Mesenchymal stem cell (in vitro differentiated cells and primary cell): ENCODE data around the gene COL23A1.

Source experiments
- DNase-seq: peaks from one replicate; pipeline ENCODE4 v3.0.0-alpha.2; 2013
- H2AFZ ChIP-seq: one replicate; pipeline ENCODE4 v1.6.1; 2013; ENCODE audit warnings: low read depth, mild to moderate bottlenecking, control low read depth, inconsistent platforms, low read length, moderate library complexity
- H2AK5ac ChIP-seq: 2 replicates; pipeline ENCODE4 v1.6.1; 2013; ENCODE audit warnings: low read length, moderate library complexity, mild to moderate bottlenecking, inconsistent platforms; ENCODE audit not compliant: severe bottlenecking
- H2BK120ac ChIP-seq: one replicate; pipeline ENCODE4 v1.6.1; 2013; ENCODE audit warnings: low read depth, mild to moderate bottlenecking, inconsistent platforms, low read length, moderate library complexity
- H2BK12ac ChIP-seq, 2 experiments: one replicate each; pipeline ENCODE4 v1.6.1; 2013; ENCODE audit warnings: inconsistent platforms in 2 of 2, low read length in 2 of 2, mild to moderate bottlenecking in 2 of 2, moderate library complexity in 2 of 2, control low read depth in 1 of 2
- H2BK15ac ChIP-seq: one replicate; pipeline ENCODE4 v1.6.1; 2013; ENCODE audit warnings: mild to moderate bottlenecking, low read depth, inconsistent platforms; ENCODE audit not compliant: poor library complexity, severe bottlenecking
- H2BK5ac ChIP-seq: 2 replicates; pipeline ENCODE4 v1.6.1; 2013; ENCODE audit warnings: low read depth, mild to moderate bottlenecking, low read length, control low read depth, inconsistent platforms; ENCODE audit not compliant: poor library complexity, severe bottlenecking
- H3K14ac ChIP-seq, 2 experiments: one replicate each; pipeline ENCODE4 v1.6.1; 2013; ENCODE audit warnings: inconsistent platforms in 2 of 2, low read length in 2 of 2, control low read depth in 1 of 2, mild to moderate bottlenecking in 1 of 2, moderate library complexity in 1 of 2
- H3K18ac ChIP-seq, 2 experiments: one replicate each; pipeline ENCODE4 v1.6.1; 2013; ENCODE audit warnings: inconsistent platforms in 2 of 2, low read length in 2 of 2, control low read depth in 1 of 2, low read depth in 1 of 2, mild to moderate bottlenecking in 1 of 2
- H3K23ac ChIP-seq, 2 experiments: one replicate each; pipeline ENCODE4 v1.6.1; 2013; ENCODE audit warnings: inconsistent platforms in 2 of 2, low read length in 2 of 2, mild to moderate bottlenecking in 2 of 2, moderate library complexity in 2 of 2, control low read depth in 1 of 2
- H3K27ac ChIP-seq: 2 replicates; pipeline ENCODE4 v1.5.1; 2013; ENCODE audit warnings: mild to moderate bottlenecking, moderate library complexity, low read length, control low read depth, inconsistent platforms; ENCODE audit not compliant: poor library complexity, severe bottlenecking
- H3K27me3 ChIP-seq, 2 experiments: 2 replicates each; pipeline versions ENCODE4 v1.6.1 to v1.7.0; 2013; ENCODE audit warnings: low read length in 2 of 2, mild to moderate bottlenecking in 2 of 2, moderate library complexity in 2 of 2, control low read depth in 1 of 2, inconsistent platforms in 1 of 2; ENCODE audit not compliant: control insufficient read depth in 1 of 2, insufficient read depth in 1 of 2
- H3K36me3 ChIP-seq, 2 experiments: 2 replicates each; pipeline versions ENCODE4 v1.6.1 to v1.7.0; 2013; ENCODE audit warnings: low read length in 2 of 2, control low read depth in 1 of 2, inconsistent platforms in 1 of 2, low read depth in 1 of 2, mild to moderate bottlenecking in 1 of 2; ENCODE audit not compliant: insufficient read depth in 2 of 2, control insufficient read depth in 1 of 2
- H3K4ac ChIP-seq, 2 experiments: one replicate each; pipeline ENCODE4 v1.6.1; 2013; ENCODE audit warnings: inconsistent platforms in 2 of 2, low read length in 2 of 2, mild to moderate bottlenecking in 2 of 2, moderate library complexity in 2 of 2, control low read depth in 1 of 2, low read depth in 1 of 2
- H3K4me1 ChIP-seq: 2 replicates; pipeline ENCODE4 v1.6.1; 2013; ENCODE audit warnings: low read depth, low read length, control low read depth; ENCODE audit not compliant: control insufficient read depth, insufficient read depth
- H3K4me2 ChIP-seq: 2 replicates; pipeline ENCODE4 v1.6.1; 2013; ENCODE audit warnings: low read length, mild to moderate bottlenecking, inconsistent platforms; ENCODE audit not compliant: poor library complexity, severe bottlenecking
- H3K4me3 ChIP-seq, 2 experiments: 2 replicates each; pipeline versions ENCODE4 v1.5.1 to v1.7.0; 2013; ENCODE audit warnings: low read length in 2 of 2, mild to moderate bottlenecking in 2 of 2, control low read depth in 1 of 2, low read depth in 1 of 2; ENCODE audit not compliant: insufficient read depth in 1 of 2
- H3K79me1 ChIP-seq: replicated peaks from 2 replicates; pipeline ENCODE4 v1.6.1; 2013; ENCODE audit warnings: mild to moderate bottlenecking, control low read depth, low read length, inconsistent platforms; ENCODE audit not compliant: poor library complexity, severe bottlenecking
- H3K9ac ChIP-seq: 2 replicates; pipeline ENCODE4 v1.7.0; 2013; ENCODE audit warnings: mild to moderate bottlenecking, low read length, moderate library complexity
- H3K9me3 ChIP-seq: 2 replicates; pipeline ENCODE4 v1.7.0; 2013; ENCODE audit warnings: mild to moderate bottlenecking, low read length; ENCODE audit not compliant: control insufficient read depth
- H4K8ac ChIP-seq: one replicate; pipeline ENCODE4 v1.6.1; 2013; ENCODE audit warnings: inconsistent platforms, mild to moderate bottlenecking, low read length, moderate library complexity
- H4K91ac ChIP-seq: one replicate; pipeline ENCODE4 v1.6.1; 2013; ENCODE audit warnings: mild to moderate bottlenecking, low read length, inconsistent platforms
- WGBS: methylation state at CpG from one replicate; pipeline ENCODE4 v1.1.7; 2013; ENCODE audit warnings: mixed read lengths; 5-methylcytosine and 5-hydroxymethylcytosine counted together

The COL23A1 gene

GRCh38 chr5:178407646-178408045 is 182.5 kb downstream of the COL23A1 start:
- Histone ChIP-seq H3K9ac (no peak overlapping the region), H3K27ac (no peak overlapping the region), H3K14ac (no peak overlapping the region), H4K91ac (no peak overlapping the region), H3K4me1 (no peaks in the 10 kb centered on the region), H2AFZ (no peak overlapping the region), H3K18ac (no peak overlapping the region), H3K4me2 (no peak overlapping the region), H3K9me3 (no peaks in the 10 kb centered on the region), H2BK12ac (no peak overlapping the region), H3K79me1 (no peaks in the 10 kb centered on the region), H2BK5ac (no peak overlapping the region), H2BK120ac (no peak overlapping the region), H3K27me3 (no peaks in the 10 kb centered on the region), H3K4me3 (no peak overlapping the region), H3K36me3 (no peaks in the 10 kb centered on the region), H2AK5ac (no peak overlapping the region), H3K4ac (no peak overlapping the region), H4K8ac (no peak overlapping the region), H3K23ac (no peak overlapping the region), H2BK15ac (no peak overlapping the region)
- DNase-seq = no peak
- WGBS = 86% methylated on average over 2 of the region's 2 CpGs

- Histone ChIP-seq H3K27me3 (peaks cover 0 to 6% of the 10 kb centered on the region in 2 experiments), H3K4me1 (no peaks in the 10 kb centered on the region), H3K36me3 (no peaks in the 10 kb centered on the region), H3K79me1 (no peaks in the 10 kb centered on the region), H3K27ac (no peak overlapping the region), H3K18ac (no peak overlapping the region), H2BK12ac (no peak overlapping the region), H3K14ac (no peak overlapping the region), H2BK5ac (no peak overlapping the region), H3K9ac (no peak overlapping the region), H3K4me3 (no peak overlapping the region), H2AK5ac (no peak overlapping the region), H4K8ac (no peak overlapping the region), H2AFZ (no peak overlapping the region), H2BK120ac (no peak overlapping the region), H2BK15ac (no peak overlapping the region), H3K23ac (no peak overlapping the region), H3K4ac (no peak overlapping the region), H4K91ac (no peak overlapping the region), H3K4me2 (no peak overlapping the region), H3K9me3 (no peaks in the 10 kb centered on the region)
- WGBS = 91% methylated on average over 6 of the region's 8 CpGs
- no peak for DNase-seq
Observed at GRCh38 chr5:178404987-178405386, 185.2 kb downstream of the COL23A1 start.

GRCh38 chr5:178403956-178404600 is 186.1 kb downstream of the COL23A1 start:
- Histone ChIP-seq H2AK5ac (no peak overlapping the region), H3K4ac (no peak overlapping the region)
- 92% methylated on average over 10 of the region's 10 CpGs for WGBS

GRCh38 chr5:178403351-178403750 is 186.8 kb downstream of the COL23A1 start:
- H2BK120ac ChIP-seq = no peak overlapping the region
- no peak overlapping the region for H3K18ac ChIP-seq
- no peak overlapping the region for H2AFZ ChIP-seq
- no peaks in the 10 kb centered on the region for H3K9me3 ChIP-seq
- no peak overlapping the region for H3K14ac ChIP-seq
- H2BK15ac ChIP-seq = no peak overlapping the region
- no peak overlapping the region for H3K9ac ChIP-seq
- H3K27ac ChIP-seq = no peak overlapping the region
- no peak for DNase-seq
- H3K27me3 ChIP-seq = peaks cover 0 to 19% of the 10 kb centered on the region in 2 experiments
- H2BK5ac ChIP-seq = no peak overlapping the region
- no peak overlapping the region for H2AK5ac ChIP-seq
- H3K4me3 ChIP-seq = no peak overlapping the region
- H3K4me1 ChIP-seq = no peaks in the 10 kb centered on the region
- WGBS = 92% methylated on average over 8 of the region's 8 CpGs
- no peak overlapping the region for H4K8ac ChIP-seq
- H3K4me2 ChIP-seq = no peak overlapping the region
- H3K36me3 ChIP-seq = no peaks in the 10 kb centered on the region
- H3K23ac ChIP-seq = no peak overlapping the region
- H4K91ac ChIP-seq = no peak overlapping the region
- no peak overlapping the region for H3K4ac ChIP-seq
- no peaks in the 10 kb centered on the region for H3K79me1 ChIP-seq
- H2BK12ac ChIP-seq = no peak overlapping the region

More at GRCh38 chr5:178403956-178404600, 186.1 kb downstream of the COL23A1 start:
- no peak overlapping the region for H3K23ac ChIP-seq
- H4K91ac ChIP-seq = no peak overlapping the region
- no peak overlapping the region for H2BK12ac ChIP-seq
- H2AFZ ChIP-seq = no peak overlapping the region
- H4K8ac ChIP-seq = no peak overlapping the region
- H3K9me3 ChIP-seq = no peaks in the 10 kb centered on the region
- no peak overlapping the region for H3K14ac ChIP-seq
- H3K27me3 ChIP-seq = peaks cover 0 to 13% of the 10 kb centered on the region in 2 experiments
- no peak overlapping the region for H2BK120ac ChIP-seq
- no peak overlapping the region for H3K18ac ChIP-seq
- H3K79me1 ChIP-seq = no peaks in the 10 kb centered on the region
- no peak overlapping the region for H3K4me2 ChIP-seq
- no peak overlapping the region for H2BK5ac ChIP-seq
- no peak overlapping the region for H3K4me3 ChIP-seq
- no peak overlapping the region for H3K27ac ChIP-seq
- H3K36me3 ChIP-seq = no peaks in the 10 kb centered on the region
- H3K9ac ChIP-seq = no peak overlapping the region
- H2BK15ac ChIP-seq = no peak overlapping the region
- H3K4me1 ChIP-seq = no peaks in the 10 kb centered on the region
- DNase-seq = no peak
